OCI-LY3 (cell line): ENCODE data around the gene LAMB3.

Experiments
- EZH2phosphoT487 ChIP-seq: fragments of 200-600 bp; shearing (Covaris generic); IDR thresholded peaks from 2 replicates; pipeline ENCODE4 v1.6.1; 2018; ENCODE audit warnings: antibody characterized with exemption, mixed run types, low read depth
- TF ChIP-seq, protein P1 (sequence below): fragments of 200-600, 300-600 bp; sonication (generic); IDR thresholded peaks from 2 replicates; pipeline ENCODE4 v1.5.1; 2014; ENCODE audit warnings: antibody characterized with exemption, low read length, low read depth

DNA sequence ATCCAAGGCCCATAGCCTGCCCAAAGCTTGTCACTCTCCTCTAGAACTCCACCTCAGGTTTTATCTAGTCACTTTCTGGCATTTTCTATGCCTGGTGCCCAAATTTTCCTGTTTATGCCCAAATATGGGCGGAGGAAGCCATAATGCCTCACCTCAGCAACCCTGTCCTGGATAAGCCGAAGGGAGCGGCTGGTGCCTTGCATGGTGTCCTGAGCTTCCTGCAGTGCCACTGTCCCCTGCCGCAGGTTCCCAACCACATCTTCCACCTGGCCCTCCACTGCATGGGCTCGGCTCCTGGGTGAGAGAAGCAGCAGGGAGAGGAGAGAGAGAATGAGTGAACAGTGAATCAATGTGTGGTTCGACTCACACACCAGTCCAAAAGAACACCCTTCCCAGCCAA is 34.5 kb downstream of the LAMB3 start:
- TF ChIP-seq, protein P1, sequence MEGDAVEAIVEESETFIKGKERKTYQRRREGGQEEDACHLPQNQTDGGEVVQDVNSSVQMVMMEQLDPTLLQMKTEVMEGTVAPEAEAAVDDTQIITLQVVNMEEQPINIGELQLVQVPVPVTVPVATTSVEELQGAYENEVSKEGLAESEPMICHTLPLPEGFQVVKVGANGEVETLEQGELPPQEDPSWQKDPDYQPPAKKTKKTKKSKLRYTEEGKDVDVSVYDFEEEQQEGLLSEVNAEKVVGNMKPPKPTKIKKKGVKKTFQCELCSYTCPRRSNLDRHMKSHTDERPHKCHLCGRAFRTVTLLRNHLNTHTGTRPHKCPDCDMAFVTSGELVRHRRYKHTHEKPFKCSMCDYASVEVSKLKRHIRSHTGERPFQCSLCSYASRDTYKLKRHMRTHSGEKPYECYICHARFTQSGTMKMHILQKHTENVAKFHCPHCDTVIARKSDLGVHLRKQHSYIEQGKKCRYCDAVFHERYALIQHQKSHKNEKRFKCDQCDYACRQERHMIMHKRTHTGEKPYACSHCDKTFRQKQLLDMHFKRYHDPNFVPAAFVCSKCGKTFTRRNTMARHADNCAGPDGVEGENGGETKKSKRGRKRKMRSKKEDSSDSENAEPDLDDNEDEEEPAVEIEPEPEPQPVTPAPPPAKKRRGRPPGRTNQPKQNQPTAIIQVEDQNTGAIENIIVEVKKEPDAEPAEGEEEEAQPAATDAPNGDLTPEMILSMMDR, result no peak
- no peak for TF ChIP-seq EZH2phosphoT487
